ENCODE measurements around the gene ANXA8.

DNA sequence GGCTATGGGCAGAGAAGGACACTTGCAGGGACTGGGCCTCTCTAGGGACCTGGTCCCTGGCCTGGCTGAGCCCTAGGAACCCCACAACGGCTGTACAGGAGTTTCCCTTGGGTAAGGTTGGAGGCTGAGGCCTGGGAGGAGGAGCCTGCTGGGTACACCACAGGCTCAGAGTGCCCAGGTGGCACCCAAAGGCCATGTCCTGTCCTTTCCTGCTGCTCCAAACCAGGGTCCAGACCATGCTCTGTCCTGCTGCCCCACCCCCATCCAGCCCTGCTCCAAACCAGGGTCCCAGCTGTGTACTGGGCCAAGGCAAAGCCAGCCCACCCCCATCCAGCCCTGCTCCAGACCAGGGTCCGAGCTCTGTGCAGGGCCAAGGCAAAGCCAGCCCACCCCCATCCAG lies 64.5 kb downstream of the ANXA8 start:
- TF ChIP-seq TARDBP (CRISPR knock-in tag; IDR thresholded peaks at IDR 0.05) (no peak), HMG20A (CRISPR knock-in tag; IDR thresholded peaks at IDR 0.05; ENCODE audit: borderline replicate concordance) (no peak), SMC3 (IDR thresholded peaks at IDR 0.05; ENCODE audit: low read length) (no peak), RXRA (CRISPR knock-in tag; IDR thresholded peaks at IDR 0.05) (no peak), ZSCAN5A (CRISPR knock-in tag; IDR thresholded peaks at IDR 0.05; ENCODE audit: borderline replicate concordance) (no peak), YEATS4 (CRISPR knock-in tag; IDR thresholded peaks at IDR 0.05; ENCODE audit: borderline replicate concordance) (no peak), REST (IDR thresholded peaks at IDR 0.05; ENCODE audit: borderline replicate concordance in 1 of 2, low read depth in 1 of 2, low read length in 2 of 2) (no peak), USF2 (IDR thresholded peaks at IDR 0.05; ENCODE audit: low read depth, low read length) (no peak), USF2 (CRISPR knock-in tag; IDR thresholded peaks at IDR 0.05; ENCODE audit: borderline replicate concordance) (no peak), SALL2 (CRISPR knock-in tag; IDR thresholded peaks at IDR 0.05) (no peak)
- TF ChIP-seq, protein P1, sequence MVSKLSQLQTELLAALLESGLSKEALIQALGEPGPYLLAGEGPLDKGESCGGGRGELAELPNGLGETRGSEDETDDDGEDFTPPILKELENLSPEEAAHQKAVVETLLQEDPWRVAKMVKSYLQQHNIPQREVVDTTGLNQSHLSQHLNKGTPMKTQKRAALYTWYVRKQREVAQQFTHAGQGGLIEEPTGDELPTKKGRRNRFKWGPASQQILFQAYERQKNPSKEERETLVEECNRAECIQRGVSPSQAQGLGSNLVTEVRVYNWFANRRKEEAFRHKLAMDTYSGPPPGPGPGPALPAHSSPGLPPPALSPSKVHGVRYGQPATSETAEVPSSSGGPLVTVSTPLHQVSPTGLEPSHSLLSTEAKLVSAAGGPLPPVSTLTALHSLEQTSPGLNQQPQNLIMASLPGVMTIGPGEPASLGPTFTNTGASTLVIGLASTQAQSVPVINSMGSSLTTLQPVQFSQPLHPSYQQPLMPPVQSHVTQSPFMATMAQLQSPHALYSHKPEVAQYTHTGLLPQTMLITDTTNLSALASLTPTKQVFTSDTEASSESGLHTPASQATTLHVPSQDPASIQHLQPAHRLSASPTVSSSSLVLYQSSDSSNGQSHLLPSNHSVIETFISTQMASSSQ (IDR thresholded peaks at IDR 0.05; ENCODE audit: low read depth): no peak
- TF ChIP-seq, protein P1 (CRISPR knock-in tag; IDR thresholded peaks at IDR 0.05; ENCODE audit: borderline replicate concordance): no peak
- TF ChIP-seq, protein P2, sequence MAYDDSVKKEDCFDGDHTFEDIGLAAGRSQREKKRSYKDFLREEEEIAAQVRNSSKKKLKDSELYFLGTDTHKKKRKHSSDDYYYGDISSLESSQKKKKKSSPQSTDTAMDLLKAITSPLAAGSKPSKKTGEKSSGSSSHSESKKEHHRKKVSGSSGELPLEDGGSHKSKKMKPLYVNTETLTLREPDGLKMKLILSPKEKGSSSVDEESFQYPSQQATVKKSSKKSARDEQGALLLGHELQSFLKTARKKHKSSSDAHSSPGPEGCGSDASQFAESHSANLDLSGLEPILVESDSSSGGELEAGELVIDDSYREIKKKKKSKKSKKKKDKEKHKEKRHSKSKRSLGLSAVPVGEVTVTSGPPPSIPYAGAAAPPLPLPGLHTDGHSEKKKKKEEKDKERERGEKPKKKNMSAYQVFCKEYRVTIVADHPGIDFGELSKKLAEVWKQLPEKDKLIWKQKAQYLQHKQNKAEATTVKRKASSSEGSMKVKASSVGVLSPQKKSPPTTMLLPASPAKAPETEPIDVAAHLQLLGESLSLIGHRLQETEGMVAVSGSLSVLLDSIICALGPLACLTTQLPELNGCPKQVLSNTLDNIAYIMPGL (CRISPR knock-in tag; IDR thresholded peaks at IDR 0.05; ENCODE audit: borderline replicate concordance in 1 of 2, low read depth in 1 of 2): no peak
- TF ChIP-seq, protein P3, sequence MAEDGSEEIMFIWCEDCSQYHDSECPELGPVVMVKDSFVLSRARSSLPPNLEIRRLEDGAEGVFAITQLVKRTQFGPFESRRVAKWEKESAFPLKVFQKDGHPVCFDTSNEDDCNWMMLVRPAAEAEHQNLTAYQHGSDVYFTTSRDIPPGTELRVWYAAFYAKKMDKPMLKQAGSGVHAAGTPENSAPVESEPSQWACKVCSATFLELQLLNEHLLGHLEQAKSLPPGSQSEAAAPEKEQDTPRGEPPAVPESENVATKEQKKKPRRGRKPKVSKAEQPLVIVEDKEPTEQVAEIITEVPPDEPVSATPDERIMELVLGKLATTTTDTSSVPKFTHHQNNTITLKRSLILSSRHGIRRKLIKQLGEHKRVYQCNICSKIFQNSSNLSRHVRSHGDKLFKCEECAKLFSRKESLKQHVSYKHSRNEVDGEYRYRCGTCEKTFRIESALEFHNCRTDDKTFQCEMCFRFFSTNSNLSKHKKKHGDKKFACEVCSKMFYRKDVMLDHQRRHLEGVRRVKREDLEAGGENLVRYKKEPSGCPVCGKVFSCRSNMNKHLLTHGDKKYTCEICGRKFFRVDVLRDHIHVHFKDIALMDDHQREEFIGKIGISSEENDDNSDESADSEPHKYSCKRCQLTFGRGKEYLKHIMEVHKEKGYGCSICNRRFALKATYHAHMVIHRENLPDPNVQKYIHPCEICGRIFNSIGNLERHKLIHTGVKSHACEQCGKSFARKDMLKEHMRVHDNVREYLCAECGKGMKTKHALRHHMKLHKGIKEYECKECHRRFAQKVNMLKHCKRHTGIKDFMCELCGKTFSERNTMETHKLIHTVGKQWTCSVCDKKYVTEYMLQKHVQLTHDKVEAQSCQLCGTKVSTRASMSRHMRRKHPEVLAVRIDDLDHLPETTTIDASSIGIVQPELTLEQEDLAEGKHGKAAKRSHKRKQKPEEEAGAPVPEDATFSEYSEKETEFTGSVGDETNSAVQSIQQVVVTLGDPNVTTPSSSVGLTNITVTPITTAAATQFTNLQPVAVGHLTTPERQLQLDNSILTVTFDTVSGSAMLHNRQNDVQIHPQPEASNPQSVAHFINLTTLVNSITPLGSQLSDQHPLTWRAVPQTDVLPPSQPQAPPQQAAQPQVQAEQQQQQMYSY (CRISPR knock-in tag; IDR thresholded peaks at IDR 0.05): no peak
